Mucosa of descending colon (tissue), 3 donors: Measurements from ENCODE around the gene UBR2. TPM values are rescaled to one million over a fixed set of nuclear protein-coding genes. Genes with fewer than 3 reads are reported as not detected.

ENCODE experiments used
- ATAC-seq: fragments of 200-7000 bp; cut with Tn5 transposase; one replicate; pipeline ENCODE4 v1.9.1; 2020; ENCODE audit warnings: mild to moderate bottlenecking, moderate library complexity
- DNase-seq, 3 donors: peaks; one replicate each; pipeline ENCODE4 v3.0.0-alpha.2; 2020
- H3K36me3 ChIP-seq: fragments of 200-600 bp; one replicate; pipeline ENCODE4 v1.8.0; 2021; ENCODE audit warnings: low read depth, mild to moderate bottlenecking
- H3K4me1 ChIP-seq: fragments of 200-600 bp; one replicate; pipeline ENCODE4 v1.8.0; 2021; ENCODE audit warnings: low read depth, mild to moderate bottlenecking
- H3K4me3 ChIP-seq: fragments of 200-600 bp; one replicate; pipeline ENCODE4 v1.8.0; 2021; ENCODE audit warnings: mild to moderate bottlenecking
- H3K9me3 ChIP-seq: fragments of 200-600 bp; one replicate; pipeline ENCODE4 v1.8.0; 2021; ENCODE audit warnings: mild to moderate bottlenecking
- intact Hi-C, 2 donors: fragments of 100-400 bp; cut with DNase I in 1 of 2; cut with micrococcal nuclease in 1 of 2; formaldehyde crosslinking; loops; one replicate each; pipeline versions ENCODE4 v1.11.0 to v1.11.1; 2022; cut with DNase I, micrococcal nuclease
- total RNA-seq, 3 donors: library from RNA; stranded (reverse); fragmentation: NEBNext Ultra II Directional in 2 of 3; extraction: Animal tissue kit (Norgen Biotek cat#: 25700) in 2 of 3; gene quantifications; one replicate each; pipeline versions ENCODE4 v1.2.1 to v1.2.4, GENCODE V29; 2021 to 2023
- TF ChIP-seq, protein P1 (sequence below): fragments of 200-600 bp; IDR thresholded peaks from one replicate; pipeline ENCODE4 v1.8.0; 2022; ENCODE audit warnings: antibody characterized with exemption, mild to moderate bottlenecking
- donor health status: DM: no; HTN: no; CAD: no; lungs with moderate emphysema.
- donor health status: DM: no; HTN: no; CAD: no.
- donor health status: DM: no; HTN: yes; CAD: no.

Gene UBR2
- total RNA-seq, 3 donors from 2014 or later: 41.2 to 53.1 (median 49.6) TPM

DNA sequence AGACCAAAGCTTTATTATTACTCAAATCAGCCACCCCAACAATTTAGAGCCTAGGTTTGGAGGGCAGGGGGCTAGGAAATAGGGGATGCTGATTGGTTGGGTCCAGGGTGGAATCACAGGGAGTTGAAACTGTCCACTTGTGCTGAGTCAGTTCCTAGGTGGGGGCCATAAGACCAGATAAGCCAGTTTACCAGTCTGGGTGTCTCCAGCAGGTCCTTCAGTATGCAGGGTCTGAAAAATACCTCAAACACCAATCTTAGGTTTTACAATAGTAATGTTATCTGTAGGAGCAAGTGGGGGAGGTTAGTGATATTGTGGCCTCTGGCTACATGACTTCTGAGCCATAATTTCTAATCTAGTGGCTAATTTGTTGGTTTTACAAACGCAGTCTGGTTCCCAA lies 63.2 kb downstream of the UBR2 start:
- Histone ChIP-seq H3K9me3 (no peaks in the 10 kb centered on the region), H3K4me3 (no peak overlapping the region), H3K4me1 (peaks cover 10% of the 10 kb centered on the region), H3K36me3 (no peaks in the 10 kb centered on the region)
- TF ChIP-seq, protein P1, sequence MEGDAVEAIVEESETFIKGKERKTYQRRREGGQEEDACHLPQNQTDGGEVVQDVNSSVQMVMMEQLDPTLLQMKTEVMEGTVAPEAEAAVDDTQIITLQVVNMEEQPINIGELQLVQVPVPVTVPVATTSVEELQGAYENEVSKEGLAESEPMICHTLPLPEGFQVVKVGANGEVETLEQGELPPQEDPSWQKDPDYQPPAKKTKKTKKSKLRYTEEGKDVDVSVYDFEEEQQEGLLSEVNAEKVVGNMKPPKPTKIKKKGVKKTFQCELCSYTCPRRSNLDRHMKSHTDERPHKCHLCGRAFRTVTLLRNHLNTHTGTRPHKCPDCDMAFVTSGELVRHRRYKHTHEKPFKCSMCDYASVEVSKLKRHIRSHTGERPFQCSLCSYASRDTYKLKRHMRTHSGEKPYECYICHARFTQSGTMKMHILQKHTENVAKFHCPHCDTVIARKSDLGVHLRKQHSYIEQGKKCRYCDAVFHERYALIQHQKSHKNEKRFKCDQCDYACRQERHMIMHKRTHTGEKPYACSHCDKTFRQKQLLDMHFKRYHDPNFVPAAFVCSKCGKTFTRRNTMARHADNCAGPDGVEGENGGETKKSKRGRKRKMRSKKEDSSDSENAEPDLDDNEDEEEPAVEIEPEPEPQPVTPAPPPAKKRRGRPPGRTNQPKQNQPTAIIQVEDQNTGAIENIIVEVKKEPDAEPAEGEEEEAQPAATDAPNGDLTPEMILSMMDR: no peak
- intact Hi-C loops: no loop called here
- no peak for ATAC-seq
- DNase-seq: no peak

DNA sequence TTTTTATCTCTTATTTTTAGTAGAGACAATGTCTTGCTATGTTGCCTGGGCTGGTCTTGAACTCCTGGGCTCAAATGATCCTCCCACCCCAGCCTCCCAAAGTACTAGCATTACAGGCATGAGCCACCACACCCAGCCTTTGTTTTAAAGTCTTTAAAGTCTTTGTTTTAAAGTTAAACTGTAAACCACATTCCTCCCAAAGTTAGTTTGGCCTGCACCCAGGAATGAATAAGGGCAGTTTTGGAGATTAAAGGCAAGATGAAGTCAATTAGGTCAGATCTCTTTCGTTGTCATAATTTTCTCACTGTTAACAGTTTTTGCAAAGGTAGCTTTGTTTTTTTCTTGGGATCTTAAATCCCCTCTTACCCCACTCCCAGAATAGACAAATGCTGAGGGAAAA lies 63.8 kb downstream of the UBR2 start:
- peak; percentile 17 for ATAC-seq
- intact Hi-C loops: no loop called here
- no peaks in the 10 kb centered on the region for H3K36me3 ChIP-seq

DNA sequence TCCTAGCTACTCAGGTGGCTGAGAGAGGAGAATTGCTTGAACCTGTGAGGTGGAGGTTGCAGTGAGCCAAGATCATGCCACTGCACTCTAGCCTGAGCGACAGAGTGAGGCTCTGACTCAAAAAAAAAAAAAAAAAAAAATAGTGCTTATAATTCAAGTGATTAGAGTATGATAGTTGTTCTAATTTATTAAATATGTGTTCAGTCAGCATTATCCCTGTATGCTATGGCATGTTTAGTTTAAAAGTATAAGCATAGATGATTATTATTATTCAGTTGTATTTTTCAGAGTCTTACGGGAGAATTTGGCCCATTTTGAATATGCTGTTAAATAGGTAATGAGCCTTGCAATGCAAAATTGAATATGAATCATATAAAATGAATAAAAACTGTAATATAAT lies 64.8 kb downstream of the UBR2 start:
- H3K4me3 ChIP-seq: no peak overlapping the region
- no peaks in the 10 kb centered on the region for H3K9me3 ChIP-seq
- intact Hi-C loops: no loop called here
- DNase-seq: no peak
- peaks cover 10% of the 10 kb centered on the region for H3K4me1 ChIP-seq
- no peak for ATAC-seq
- no peaks in the 10 kb centered on the region for H3K36me3 ChIP-seq
- TF ChIP-seq, protein P1: no peak

More for the DNA sequence above, 63.8 kb downstream of the UBR2 start:
- TF ChIP-seq, protein P1: no peak
- Histone ChIP-seq H3K4me3 (no peak overlapping the region), H3K9me3 (no peaks in the 10 kb centered on the region), H3K4me1 (peaks cover 10% of the 10 kb centered on the region)
- no peak for DNase-seq

DNA sequence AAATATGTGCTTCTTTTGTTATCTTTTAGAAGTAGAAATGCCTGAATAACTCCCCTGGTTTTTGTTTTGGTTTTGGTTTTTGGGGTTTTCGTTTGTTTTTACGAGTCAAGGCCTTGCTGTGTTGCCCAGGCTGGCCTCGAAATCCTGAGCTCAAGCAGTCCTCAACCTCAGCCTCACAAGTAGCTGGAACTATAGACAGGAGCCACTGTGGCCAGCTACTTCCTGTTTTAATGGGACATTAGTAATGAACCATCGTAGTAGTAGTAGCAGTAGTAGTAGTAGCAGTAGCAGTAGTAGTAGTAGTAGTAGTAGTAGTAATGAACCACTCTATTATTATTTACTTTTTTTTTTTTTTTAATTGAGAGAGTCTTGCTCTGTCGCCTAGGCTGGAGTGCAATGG lies 66.0 kb downstream of the UBR2 start:
- Histone ChIP-seq H3K9me3 (no peaks in the 10 kb centered on the region), H3K4me1 (peaks cover 10% of the 10 kb centered on the region), H3K4me3 (no peak overlapping the region), H3K36me3 (no peaks in the 10 kb centered on the region)
- TF ChIP-seq, protein P1: no peak
- intact Hi-C loops: no loop called here
- ATAC-seq (no peak), DNase-seq (no peak)

DNA sequence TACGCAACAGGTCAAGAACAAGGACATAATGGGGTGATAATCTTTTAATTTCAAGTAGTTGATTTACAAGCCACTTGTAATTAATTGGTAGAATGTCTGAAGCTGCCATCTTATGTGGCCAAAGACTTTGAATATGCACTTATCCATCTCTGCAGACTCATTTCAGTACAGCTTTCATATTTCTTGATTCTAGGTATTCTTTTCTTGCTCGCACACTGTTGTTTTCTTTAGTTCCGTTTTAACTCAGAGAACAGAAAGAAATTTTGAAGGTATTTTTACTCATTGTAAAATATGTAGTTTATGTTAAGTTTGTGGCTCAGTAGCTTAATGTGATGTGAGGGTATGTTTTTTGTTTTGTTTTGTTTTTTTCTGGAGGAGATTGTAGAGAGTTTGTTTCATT lies 73.9 kb downstream of the UBR2 start:
- Histone ChIP-seq H3K36me3 (no peaks in the 10 kb centered on the region), H3K4me1 (no peaks in the 10 kb centered on the region), H3K9me3 (no peaks in the 10 kb centered on the region), H3K4me3 (no peak overlapping the region)
- intact Hi-C loops: no loop called here
- no peak for ATAC-seq
- no peak for DNase-seq
- TF ChIP-seq, protein P1: no peak

DNA sequence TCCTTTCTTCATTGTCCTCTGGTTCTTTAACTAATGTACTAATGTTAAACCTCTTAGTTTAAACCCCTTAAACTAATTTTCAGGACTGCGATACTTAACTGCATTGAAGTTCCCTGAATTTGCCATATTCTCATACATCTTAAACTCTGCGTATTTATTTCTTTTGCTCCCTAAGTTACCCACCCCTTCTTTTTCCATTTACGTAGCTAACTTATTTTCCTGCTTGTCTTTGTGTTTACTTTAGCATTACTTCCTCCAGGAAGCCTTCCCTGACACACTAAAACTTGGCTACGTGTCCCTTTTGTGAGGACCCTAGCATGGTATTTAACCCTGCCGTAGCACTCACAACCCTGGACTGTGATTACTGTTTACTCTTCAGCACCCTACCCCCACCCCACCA lies 79.0 kb downstream of the UBR2 start:
- no peak overlapping the region for H3K4me3 ChIP-seq
- peaks cover 4% of the 10 kb centered on the region for H3K36me3 ChIP-seq
- ATAC-seq (peak; percentile 25), DNase-seq (no peak)
- TF ChIP-seq, protein P1: no peak
- intact Hi-C loops: no loop called here
- no peaks in the 10 kb centered on the region for H3K4me1 ChIP-seq
- H3K9me3 ChIP-seq: no peaks in the 10 kb centered on the region
